ENCODE data around the gene CIB2. TPM values are rescaled to one million over a fixed set of nuclear protein-coding genes. Genes with fewer than 3 reads are reported as not detected.
A peak's percentile ranks its signal among the peaks of the same experiment; 100 is the strongest.

Gene CIB2
- total RNA-seq, 4 donors from 2014 or later, result 8.4 to 19.5 (median 9.5) TPM

DNA sequence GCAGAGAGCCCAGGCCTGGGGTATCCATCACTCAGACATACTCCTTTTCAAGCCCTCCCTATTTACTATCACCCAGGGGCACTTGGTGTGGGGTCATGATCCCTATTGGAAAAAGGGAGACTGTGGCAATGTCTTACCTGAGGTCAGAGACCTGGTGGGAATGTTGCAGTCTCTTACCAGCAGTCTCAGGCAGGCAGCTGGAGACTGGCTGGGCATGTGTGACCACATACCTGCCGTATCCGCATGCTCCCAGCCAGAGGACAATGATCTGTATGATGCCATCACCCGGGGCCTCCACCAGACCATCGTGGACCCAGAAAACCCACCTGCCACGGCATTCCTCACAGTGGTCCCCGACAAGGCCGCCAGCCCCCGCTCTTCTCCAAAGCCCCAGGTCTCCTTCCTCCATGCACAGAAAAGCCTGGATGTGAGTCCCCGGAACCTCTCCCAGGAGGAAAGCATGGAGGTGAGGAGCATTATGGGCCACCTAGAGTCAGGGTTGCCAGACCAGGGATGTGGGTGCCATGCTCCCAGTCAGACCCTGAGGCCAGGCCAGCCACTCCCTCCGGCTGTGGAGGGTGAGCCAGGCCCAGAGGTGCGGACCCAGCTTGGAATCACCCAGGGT is 33.0 kb downstream of the CIB2 start:
- Histone ChIP-seq H3K4me3 (no peak overlapping the region), H3K4me1 (peaks cover 0 to 13% (median 0%) of the 10 kb centered on the region in 4 donors), H3K9me3 (no peaks in the 10 kb centered on the region), H3K36me3 (no peaks in the 10 kb centered on the region), H3K27me3 (no peaks in the 10 kb centered on the region), H3K27ac (no peak overlapping the region)
- 91% methylated on average over 11 of the region's 11 CpGs; no CpG with 5 or more reads in 1 of the 2 donors for WGBS, 2 donors (ENCODE audit: low coverage in 1 of 2)
- TF ChIP-seq POLR2AphosphoS5 (IDR thresholded peaks at IDR 0.05), result no peak
- TF ChIP-seq, protein P1, sequence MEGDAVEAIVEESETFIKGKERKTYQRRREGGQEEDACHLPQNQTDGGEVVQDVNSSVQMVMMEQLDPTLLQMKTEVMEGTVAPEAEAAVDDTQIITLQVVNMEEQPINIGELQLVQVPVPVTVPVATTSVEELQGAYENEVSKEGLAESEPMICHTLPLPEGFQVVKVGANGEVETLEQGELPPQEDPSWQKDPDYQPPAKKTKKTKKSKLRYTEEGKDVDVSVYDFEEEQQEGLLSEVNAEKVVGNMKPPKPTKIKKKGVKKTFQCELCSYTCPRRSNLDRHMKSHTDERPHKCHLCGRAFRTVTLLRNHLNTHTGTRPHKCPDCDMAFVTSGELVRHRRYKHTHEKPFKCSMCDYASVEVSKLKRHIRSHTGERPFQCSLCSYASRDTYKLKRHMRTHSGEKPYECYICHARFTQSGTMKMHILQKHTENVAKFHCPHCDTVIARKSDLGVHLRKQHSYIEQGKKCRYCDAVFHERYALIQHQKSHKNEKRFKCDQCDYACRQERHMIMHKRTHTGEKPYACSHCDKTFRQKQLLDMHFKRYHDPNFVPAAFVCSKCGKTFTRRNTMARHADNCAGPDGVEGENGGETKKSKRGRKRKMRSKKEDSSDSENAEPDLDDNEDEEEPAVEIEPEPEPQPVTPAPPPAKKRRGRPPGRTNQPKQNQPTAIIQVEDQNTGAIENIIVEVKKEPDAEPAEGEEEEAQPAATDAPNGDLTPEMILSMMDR (IDR thresholded peaks at IDR 0.05), result no peak
- no peak for TF ChIP-seq POLR2A (IDR thresholded peaks at IDR 0.05)
- TF ChIP-seq EP300 (IDR thresholded peaks at IDR 0.05; ENCODE audit: low read depth), result no peak
- DNase-seq, result peak; percentile 5
- intact Hi-C loops (cut with DNase I; ENCODE audit: low total_unique reads) (no loop called here), in situ Hi-C loops (cut with MboI; ENCODE audit: low pct_ligation_motif_present in 1 of 4, low pct_unique_long_range_greater_than_20kb in 1 of 4, low sequenced_read_pairs in 3 of 4) (loop anchor here in 1 of 4 donors (10.0 kb wide), 1 partner anchor 93 kb away; no protein-coding TSS in a partner anchor)

DNA sequence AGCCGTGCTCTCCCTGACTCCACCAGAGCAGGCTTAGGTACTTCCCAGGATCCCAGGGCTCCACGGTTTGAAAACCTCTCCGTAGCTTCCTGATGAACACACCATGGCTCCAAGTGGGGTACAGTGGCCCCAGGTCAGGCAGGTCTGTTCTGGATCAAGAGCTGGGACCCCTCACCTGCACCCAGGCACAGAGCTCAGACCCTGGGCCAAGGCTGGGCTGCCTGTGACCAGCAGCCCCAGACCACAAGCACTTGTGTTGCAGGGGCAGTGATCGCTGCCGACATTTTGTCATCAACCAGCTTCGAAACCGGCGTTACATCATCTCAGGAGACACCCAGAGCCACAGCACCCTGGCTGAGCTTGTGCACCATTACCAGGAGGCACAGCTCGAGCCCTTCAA is 33.6 kb downstream of the CIB2 start:
- Histone ChIP-seq H3K4me1 (peaks cover 0 to 13% (median 3%) of the 10 kb centered on the region in 4 donors), H3K27ac (no peak overlapping the region), H3K4me3 (no peak overlapping the region), H3K36me3 (no peaks in the 10 kb centered on the region), H3K27me3 (no peaks in the 10 kb centered on the region), H3K9me3 (no peaks in the 10 kb centered on the region)
- in situ Hi-C loops (cut with MboI; ENCODE audit: low pct_ligation_motif_present in 1 of 4, low pct_unique_long_range_greater_than_20kb in 1 of 4, low sequenced_read_pairs in 3 of 4), result loop anchor here in 1 of 4 donors (10.0 kb wide), 1 partner anchor 93 kb away; no protein-coding TSS in a partner anchor
- no peak for DNase-seq
- intact Hi-C loops (cut with DNase I; ENCODE audit: low total_unique reads), result no loop called here
- 93 to 100% methylated on average over 2 to 9 of the region's 9 CpGs for WGBS, 2 donors (ENCODE audit: low coverage in 1 of 2)
- TF ChIP-seq POLR2AphosphoS5 (IDR thresholded peaks at IDR 0.05) (no peak), EP300 (IDR thresholded peaks at IDR 0.05; ENCODE audit: low read depth) (no peak), POLR2A (IDR thresholded peaks at IDR 0.05) (no peak)
- TF ChIP-seq, protein P1 (IDR thresholded peaks at IDR 0.05), result no peak

DNA sequence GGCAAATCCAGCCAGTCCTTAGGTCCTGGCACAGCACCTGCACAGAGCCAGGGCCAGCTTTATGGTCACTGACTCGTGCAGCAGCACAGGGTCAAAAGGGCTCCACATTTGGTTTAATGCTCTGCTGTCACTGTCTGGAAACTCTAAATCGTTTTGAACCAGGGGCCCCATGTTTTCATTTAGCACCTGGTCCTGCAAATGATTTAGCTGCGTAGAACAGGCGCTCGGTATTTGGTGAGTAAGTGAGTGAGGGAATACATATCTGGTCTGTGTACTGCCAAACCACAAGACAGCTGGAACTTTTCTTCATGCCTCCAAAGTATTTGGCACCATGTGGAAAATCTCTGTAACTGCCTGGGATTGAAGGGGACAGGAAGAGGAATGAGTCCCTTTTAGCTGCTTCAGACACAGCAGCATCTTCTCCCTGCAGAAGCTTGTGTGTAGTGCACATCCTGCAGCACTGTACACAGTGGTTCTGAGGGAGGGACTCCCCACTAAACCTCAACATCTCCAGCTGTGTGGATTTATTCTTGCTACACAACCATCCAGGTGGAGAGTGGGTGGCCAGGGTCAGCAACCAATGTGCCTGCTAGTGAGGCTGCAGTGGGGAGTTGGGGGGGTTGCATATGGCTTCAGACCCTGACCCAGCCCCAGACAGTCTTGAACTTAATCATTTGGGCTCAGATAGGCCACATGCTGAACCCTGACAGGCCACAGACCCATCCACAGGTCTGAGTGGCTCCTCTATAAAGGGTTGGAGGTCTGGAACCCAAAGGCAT is 37.8 kb downstream of the CIB2 start:
- in situ Hi-C loops (cut with MboI; ENCODE audit: low pct_ligation_motif_present in 1 of 4, low pct_unique_long_range_greater_than_20kb in 1 of 4, low sequenced_read_pairs in 3 of 4), result loop anchor here in 1 of 4 donors (10.0 kb wide), 1 partner anchor 89 kb away; no protein-coding TSS in a partner anchor
- intact Hi-C loops (cut with DNase I; ENCODE audit: low total_unique reads), result no loop called here

More for the DNA sequence above, 37.8 kb downstream of the CIB2 start:
- Histone ChIP-seq H3K27ac (peak overlapping the region; percentile 28 to 73 (median 46)), H3K36me3 (no peaks in the 10 kb centered on the region), H3K27me3 (no peaks in the 10 kb centered on the region), H3K4me3 (no peak overlapping the region), H3K9me3 (no peaks in the 10 kb centered on the region), H3K4me1 (peaks cover 0 to 31% (median 17%) of the 10 kb centered on the region in 4 donors)
- 42% methylated on average over 5 of the region's 5 CpGs; no CpG with 5 or more reads in 1 of the 2 donors for whole genome bisulfite sequencing, 2 donors (ENCODE audit: low coverage in 1 of 2)
- TF ChIP-seq, protein P1 (IDR thresholded peaks at IDR 0.05), result no peak
- TF ChIP-seq POLR2AphosphoS5 (IDR thresholded peaks at IDR 0.05), result peak; percentile 69 to 83 (median 79)
- no peak for TF ChIP-seq POLR2A (IDR thresholded peaks at IDR 0.05)
- TF ChIP-seq EP300 (IDR thresholded peaks at IDR 0.05; ENCODE audit: low read depth), result no peak
- peak; percentile 7 for DNase-seq

All from transverse colon (tissue), 4 donors.